Activated CD8-positive, alpha-beta memory T cell treated with anti-CD3 and anti-CD28 coated beads for 24 hours (primary cell): ENCODE results near the gene OSBPL6.

Source experiments
- DNase-seq: peaks from one replicate; pipeline ENCODE4 v3.0.0-alpha.2; 2020

OSBPL6 gene

GRCh38 chr2:178242552-178242883 is 48.2 kb downstream of the OSBPL6 start:
- no peak for DNase-seq

GRCh38 chr2:178243961-178244360 is 49.6 kb downstream of the OSBPL6 start:
- DNase-seq = no peak

GRCh38 chr2:178244777-178245176 is 50.5 kb downstream of the OSBPL6 start:
- DNase-seq = no peak

GRCh38 chr2:178246696-178247095 is 52.4 kb downstream of the OSBPL6 start:
- DNase-seq = no peak

GRCh38 chr2:178247250-178247649 is 52.9 kb downstream of the OSBPL6 start:
- DNase-seq = no peak

GRCh38 chr2:178250429-178250828 is 56.1 kb downstream of the OSBPL6 start:
- DNase-seq = no peak

GRCh38 chr2:178251151-178251955 is 57.0 kb downstream of the OSBPL6 start:
- DNase-seq = no peak

- no peak for DNase-seq
Measured at GRCh38 chr2:178256382-178257042, 62.2 kb downstream of the OSBPL6 start.

GRCh38 chr2:178257127-178257526 is 62.8 kb downstream of the OSBPL6 start:
- no peak for DNase-seq

GRCh38 chr2:178258916-178259315 is 64.6 kb downstream of the OSBPL6 start:
- no peak for DNase-seq

- DNase-seq = no peak
Measured at GRCh38 chr2:178263159-178263860, 69.0 kb downstream of the OSBPL6 start.

GRCh38 chr2:178264211-178264610 is 69.9 kb downstream of the OSBPL6 start:
- no peak for DNase-seq

GRCh38 chr2:178265851-178266250 is 71.5 kb downstream of the OSBPL6 start:
- no peak for DNase-seq

GRCh38 chr2:178266445-178266844 is 72.1 kb downstream of the OSBPL6 start:
- no peak for DNase-seq

- no peak for DNase-seq
Measured at GRCh38 chr2:178267660-178268059, 73.3 kb downstream of the OSBPL6 start.

- DNase-seq = no peak
Measured at GRCh38 chr2:178268435-178268834, 74.1 kb downstream of the OSBPL6 start.

GRCh38 chr2:178269438-178270224 is 75.3 kb downstream of the OSBPL6 start:
- no peak for DNase-seq

- no peak for DNase-seq
Measured at GRCh38 chr2:178270338-178270737, 76.0 kb downstream of the OSBPL6 start.

GRCh38 chr2:178271094-178271493 is 76.8 kb downstream of the OSBPL6 start:
- DNase-seq = no peak

- no peak for DNase-seq
Measured at GRCh38 chr2:178271629-178272333, 77.5 kb downstream of the OSBPL6 start.

- no peak for DNase-seq
Measured at GRCh38 chr2:178273787-178274360, 79.6 kb downstream of the OSBPL6 start.

- DNase-seq = no peak
Measured at GRCh38 chr2:178275600-178275999, 81.3 kb downstream of the OSBPL6 start.
